Stimulated activated CD4-positive, alpha-beta T cell treated with anti-CD3 and anti-CD28 coated beads, TNF-alpha, amount 100 ng/mL, for 1 hour (primary cell): ENCODE measurements around the gene GTPBP6.
"Not testable (repeated sequence)": the region's sequence is repeated elsewhere in the genome, so short reads cannot be mapped to it uniquely, and the experiment has no call there.

ENCODE experiments used
- DNase-seq, 3 donors: peaks; one replicate each; pipeline ENCODE4 v3.0.0-alpha.2; 2020; ENCODE audit warnings: low read depth in 3 of 3, low spot score in 1 of 3

Gene GTPBP6

GRCh38 chrX:336227-336626 is 17.6 kb upstream of the GTPBP6 start:
- no peak for DNase-seq

- no peak for DNase-seq
Observed at GRCh38 chrX:335758-336155, 17.2 kb upstream of the GTPBP6 start.

GRCh38 chrX:334971-335757 is 16.6 kb upstream of the GTPBP6 start:
- no peak for DNase-seq

- no peak for DNase-seq
Observed at GRCh38 chrX:334331-334891, 15.8 kb upstream of the GTPBP6 start.

- DNase-seq = no peak
Observed at GRCh38 chrX:333611-334311, 15.2 kb upstream of the GTPBP6 start.

- no peak for DNase-seq
Observed at GRCh38 chrX:332916-333610, 14.5 kb upstream of the GTPBP6 start.

- no peak for DNase-seq
Observed at GRCh38 chrX:332496-332860, 13.9 kb upstream of the GTPBP6 start.

DNA sequence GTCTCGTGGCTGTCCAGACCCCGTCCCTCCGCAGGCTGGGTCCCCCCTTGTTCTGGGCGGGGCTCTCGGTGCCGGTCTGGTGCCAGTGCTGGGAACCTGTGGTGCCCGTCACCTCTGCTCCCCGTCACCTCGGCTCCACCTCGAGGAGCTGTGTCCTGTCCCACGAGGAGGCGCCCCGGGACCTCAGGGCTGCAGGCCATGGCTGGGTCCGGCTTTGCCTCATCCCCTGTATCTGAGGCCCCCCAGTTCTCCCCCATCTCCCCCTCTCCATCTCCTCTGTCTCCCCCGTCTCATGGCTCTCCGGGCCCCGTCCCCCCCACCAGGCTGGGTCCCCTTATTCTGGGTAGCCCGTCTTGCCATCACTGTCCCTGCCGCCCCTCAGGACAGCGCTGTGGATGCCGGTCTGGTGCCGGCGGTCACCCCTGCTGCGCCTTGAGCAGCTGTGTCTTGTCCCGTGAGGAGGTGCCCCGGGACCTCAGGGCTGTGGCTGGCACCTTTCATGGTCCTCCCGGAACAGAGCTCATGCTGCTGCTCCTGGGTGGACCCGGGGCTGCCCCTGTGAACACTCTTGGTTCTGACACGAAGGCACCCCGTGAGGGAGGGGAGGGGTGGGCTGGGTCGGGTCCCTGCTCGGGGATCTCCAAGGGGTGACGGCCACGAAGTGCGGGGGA is 13.4 kb upstream of the GTPBP6 start:
- no peak for DNase-seq

DNA sequence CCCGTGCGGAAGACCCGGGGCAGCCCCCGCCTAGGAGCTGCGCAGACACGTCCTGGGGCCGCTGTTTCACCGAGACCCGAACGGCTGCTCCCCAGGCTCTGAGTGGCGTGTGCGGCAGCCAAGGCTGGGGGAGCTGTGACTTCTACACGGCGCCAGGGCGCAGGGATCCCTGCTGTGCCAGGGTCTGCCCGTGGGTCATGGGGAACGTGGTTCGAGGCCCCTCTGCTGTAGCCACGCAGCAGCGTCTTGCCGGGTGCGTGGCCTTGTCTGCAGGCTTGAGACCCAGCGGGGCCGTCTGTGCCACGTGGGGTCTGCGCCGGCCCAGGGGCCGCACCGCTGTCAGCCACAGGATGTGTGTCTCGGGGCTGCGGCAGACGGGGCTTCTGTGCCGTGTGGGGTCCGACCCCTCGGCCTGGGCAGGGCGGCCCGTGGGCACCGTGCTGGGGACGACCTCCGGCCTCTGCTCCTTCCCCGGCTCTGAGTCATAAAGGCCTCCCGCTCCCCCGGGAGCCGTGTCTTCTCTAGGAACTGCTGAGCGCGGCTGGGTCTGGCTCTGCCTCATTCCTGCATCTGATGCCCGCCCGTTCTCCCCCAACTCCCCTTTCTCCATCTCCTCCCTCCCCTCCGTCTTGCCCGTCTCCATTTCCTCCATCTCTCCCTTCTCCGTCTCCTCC is 12.7 kb upstream of the GTPBP6 start:
- DNase-seq = no peak

GRCh38 chrX:330726-331150 is 12.1 kb upstream of the GTPBP6 start:
- DNase-seq = no peak

DNA sequence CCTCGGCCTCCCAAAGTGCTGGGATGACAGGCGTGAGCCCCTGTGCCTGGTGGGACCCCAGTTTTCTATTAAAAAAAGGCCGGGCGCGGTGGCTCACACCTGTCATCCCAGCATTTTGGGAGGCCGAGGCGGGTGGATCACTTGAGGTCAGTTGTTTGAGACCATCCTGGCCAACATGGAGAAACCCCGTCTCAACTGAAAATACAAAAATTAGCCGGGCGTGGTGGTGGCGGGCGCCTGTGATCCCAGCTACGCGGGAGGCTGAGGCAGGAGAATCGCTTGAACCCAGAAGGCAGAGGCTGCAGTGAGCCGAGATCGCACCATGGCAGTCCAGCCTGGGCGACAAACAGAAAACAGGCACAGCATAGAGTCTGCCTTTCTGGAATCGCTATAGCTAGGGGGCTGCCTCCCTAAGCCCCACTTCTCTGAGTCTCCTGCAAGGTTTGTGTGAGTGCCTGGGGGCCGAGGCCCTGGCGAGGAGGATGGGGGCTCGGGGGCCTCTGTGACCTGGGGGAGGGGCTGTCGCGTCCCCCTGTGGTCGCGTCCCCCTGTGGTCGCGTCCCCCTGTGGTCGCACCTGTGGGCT is 11.6 kb upstream of the GTPBP6 start:
- DNase-seq = not testable (repeated sequence)

DNA sequence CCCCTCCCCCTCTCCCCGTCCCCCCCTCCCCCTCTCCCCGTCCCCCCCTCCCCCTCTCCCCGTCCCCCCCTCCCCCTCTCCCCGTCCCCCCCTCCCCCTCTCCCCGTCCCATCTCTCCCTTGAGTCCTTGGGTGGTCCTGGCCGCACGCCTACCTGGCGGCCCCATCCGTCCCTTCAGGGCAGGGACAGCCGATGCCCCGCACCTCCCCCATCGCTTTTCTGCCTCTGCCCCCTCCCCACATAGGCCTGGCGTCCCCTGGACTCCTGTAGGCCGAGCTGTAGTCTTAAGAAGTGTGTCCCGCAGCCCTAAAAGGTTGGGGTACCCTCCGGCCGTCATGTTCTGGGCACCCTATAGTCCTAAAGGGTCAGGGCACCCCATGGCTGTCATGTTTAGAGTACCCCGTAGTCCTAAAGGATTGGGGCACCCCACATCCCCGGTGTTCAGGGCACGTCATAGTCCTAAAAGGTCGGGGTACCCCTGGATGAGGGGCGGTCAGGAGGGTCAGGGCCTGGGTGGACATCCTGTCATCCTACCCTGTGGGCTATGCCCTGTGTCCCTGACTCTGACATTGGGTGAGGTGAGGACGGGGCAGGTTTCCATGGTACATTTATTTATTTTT is 10.8 kb upstream of the GTPBP6 start:
- no peak for DNase-seq

- no peak for DNase-seq
Observed at GRCh38 chrX:327660-328126, 9.1 kb upstream of the GTPBP6 start.

GRCh38 chrX:324664-325063 is 6.1 kb upstream of the GTPBP6 start:
- not testable (repeated sequence) for DNase-seq

- DNase-seq = no peak
Observed at GRCh38 chrX:323721-324628, 5.4 kb upstream of the GTPBP6 start.

GRCh38 chrX:320126-320783 is 1.7 kb upstream of the GTPBP6 start:
- DNase-seq = no peak

- no peak for DNase-seq
Observed at GRCh38 chrX:319579-320125, 1.1 kb upstream of the GTPBP6 start.
